Astrocyte of the spinal cord (primary cell): ENCODE data around the gene MYB.

Experiments
- DNase-seq: peaks from one replicate; pipeline ENCODE4 v3.0.0; 2011; ENCODE audit warnings: low read depth, low spot score
- H3K4me3 ChIP-seq: 2 replicates; pipeline ENCODE4 v1.5.1; 2011; ENCODE audit warnings: low read depth, mild to moderate bottlenecking, low read length, moderate library complexity
- CTCF ChIP-seq: IDR thresholded peaks from 2 replicates; pipeline ENCODE4 v1.5.1; 2012; ENCODE audit warnings: low read depth, mild to moderate bottlenecking, low read length, inconsistent platforms
- in situ Hi-C: cut with HindIII; loops from 2 replicates; pipeline ENCODE4 v1.10.0; 2017; ENCODE audit warnings: low sequenced_read_pairs

Gene MYB

GRCh38 chr6:135254471-135254870 lies 73.4 kb downstream of the MYB start:
- no peak for TF ChIP-seq CTCF
- in situ Hi-C loops, result no loop called here
- no peak overlapping the region for H3K4me3 ChIP-seq
- no peak for DNase-seq

- in situ Hi-C loops, result no loop called here
- H3K4me3 ChIP-seq, result no peak overlapping the region
- TF ChIP-seq CTCF, result no peak
- DNase-seq, result no peak
These were observed 75.8 kb downstream of the MYB start for GRCh38 chr6:135256866-135257265.

- in situ Hi-C loops, result no loop called here
- peak; percentile 22 for TF ChIP-seq CTCF
- no peak for DNase-seq
- no peak overlapping the region for H3K4me3 ChIP-seq
These were observed 76.7 kb downstream of the MYB start for GRCh38 chr6:135257631-135258405.

GRCh38 chr6:135258970-135259369 lies 77.9 kb downstream of the MYB start:
- in situ Hi-C loops, result no loop called here
- no peak for TF ChIP-seq CTCF
- no peak for DNase-seq
- no peak overlapping the region for H3K4me3 ChIP-seq

- no peak for DNase-seq
- in situ Hi-C loops, result no loop called here
- no peak overlapping the region for H3K4me3 ChIP-seq
- TF ChIP-seq CTCF, result no peak
These were observed 79.5 kb downstream of the MYB start for GRCh38 chr6:135260612-135261011.

GRCh38 chr6:135261872-135262725 lies 81.0 kb downstream of the MYB start:
- TF ChIP-seq CTCF, result no peak
- in situ Hi-C loops, result no loop called here
- no peak overlapping the region for H3K4me3 ChIP-seq
- DNase-seq, result no peak
